ENCODE data around the gene DNTT.

DNTT gene

GRCh38 chr10:96270571-96270970, 33.7 kb upstream of the DNTT start:
- Histone ChIP-seq H3K79me2 (ENCODE audit: insufficient read depth, low read length) (peaks cover 71% of the 10 kb centered on the region), H3K9ac (ENCODE audit: low read length) (peak overlapping the region; percentile 85), H3K27ac (ENCODE audit: low read depth, low read length) (peak overlapping the region; percentile 100), H2AFZ (ENCODE audit: low read depth, low read length, severe bottlenecking) (no peak overlapping the region), H3K9me2 (replicated peaks; ENCODE audit: insufficient read depth, low read length) (no peaks in the 10 kb centered on the region), H3K36me3 (ENCODE audit: low read length) (peaks cover 25% of the 10 kb centered on the region), H4K20me1 (ENCODE audit: low read depth, low read length) (peaks cover 15% of the 10 kb centered on the region; the same call in 1 of the 2 replicates), H3K4me2 (ENCODE audit: low read depth, low read length, poor library complexity, severe bottlenecking) (peak overlapping the region; percentile 98), H3K9me3 (ENCODE audit: insufficient read depth, low read length) (no peaks in the 10 kb centered on the region), H3F3A (ENCODE audit: insufficient read depth) (peaks cover 33% of the 10 kb centered on the region), H3K4me3 (ENCODE audit: insufficient read depth, low read length, poor library complexity, severe bottlenecking) (peak overlapping the region; percentile 86), H3K27me3 (ENCODE audit: low read length) (no peaks in the 10 kb centered on the region)
- TF ChIP-seq EZH2phosphoT487 (conservative IDR thresholded peaks at IDR 0.05; ENCODE audit: low read length) (no peak), CTCF (IDR thresholded peaks at IDR 0.05; ENCODE audit: insufficient read depth, low read length, poor library complexity, severe bottlenecking) (no peak)

GRCh38 chr10:96271016-96271815, 33.0 kb upstream of the DNTT start, which contains the start of gene BLNK:
BLNK (minus strand) TSS chr10:96271569; CDS start chr10:96271398, 171 bp downstream.
- Histone ChIP-seq H3F3A (ENCODE audit: insufficient read depth) (peaks cover 33% of the 10 kb centered on the region), H3K9me2 (replicated peaks; ENCODE audit: insufficient read depth, low read length) (no peaks in the 10 kb centered on the region), H2AFZ (ENCODE audit: low read depth, low read length, severe bottlenecking) (no peak within 1 kb of the TSS), H3K27me3 (ENCODE audit: low read length) (no peaks in the 10 kb centered on the region), H3K9me3 (ENCODE audit: insufficient read depth, low read length) (no peaks in the 10 kb centered on the region), H3K9ac (ENCODE audit: low read length) (peak within 1 kb of the TSS; percentile 85), H3K27ac (ENCODE audit: low read depth, low read length) (peak within 1 kb of the TSS; percentile 100), H3K36me3 (ENCODE audit: low read length) (peaks cover 25% of the 10 kb centered on the region), H3K4me3 (ENCODE audit: insufficient read depth, low read length, poor library complexity, severe bottlenecking) (peak within 1 kb of the TSS; percentile 86), H4K20me1 (ENCODE audit: low read depth, low read length) (peaks cover 15% of the 10 kb centered on the region; the same call in 1 of the 2 replicates), H3K4me2 (ENCODE audit: low read depth, low read length, poor library complexity, severe bottlenecking) (peak within 1 kb of the TSS; percentile 98), H3K79me2 (ENCODE audit: insufficient read depth, low read length) (peaks cover 64% of the 10 kb centered on the region)
- TF ChIP-seq CTCF (IDR thresholded peaks at IDR 0.05; ENCODE audit: insufficient read depth, low read length, poor library complexity, severe bottlenecking) (no peak), EZH2phosphoT487 (conservative IDR thresholded peaks at IDR 0.05; ENCODE audit: low read length) (no peak)

GRCh38 chr10:96272316-96273280, 31.6 kb upstream of the DNTT start:
- H3F3A ChIP-seq (ENCODE audit: insufficient read depth) = peaks cover 33% of the 10 kb centered on the region
- H3K9me2 ChIP-seq (replicated peaks; ENCODE audit: insufficient read depth, low read length) = no peaks in the 10 kb centered on the region
- no peak overlapping the region for H2AFZ ChIP-seq (ENCODE audit: low read depth, low read length, severe bottlenecking)
- H3K36me3 ChIP-seq (ENCODE audit: low read length) = peaks cover 18% of the 10 kb centered on the region
- peaks cover 50% of the 10 kb centered on the region for H3K79me2 ChIP-seq (ENCODE audit: insufficient read depth, low read length)
- H3K4me3 ChIP-seq (ENCODE audit: insufficient read depth, low read length, poor library complexity, severe bottlenecking) = peak overlapping the region; percentile 86
- peak overlapping the region; percentile 85 for H3K9ac ChIP-seq (ENCODE audit: low read length)
- H3K4me2 ChIP-seq (ENCODE audit: low read depth, low read length, poor library complexity, severe bottlenecking) = peak overlapping the region; percentile 98
- H3K27me3 ChIP-seq (ENCODE audit: low read length) = no peaks in the 10 kb centered on the region
- TF ChIP-seq EZH2phosphoT487 (conservative IDR thresholded peaks at IDR 0.05; ENCODE audit: low read length) = no peak
- H4K20me1 ChIP-seq (ENCODE audit: low read depth, low read length) = peaks cover 15% of the 10 kb centered on the region; the same call in 1 of the 2 replicates
- no peaks in the 10 kb centered on the region for H3K9me3 ChIP-seq (ENCODE audit: insufficient read depth, low read length)
- H3K27ac ChIP-seq (ENCODE audit: low read depth, low read length) = peak overlapping the region; percentile 100
